AG09319 (cell line): Measurements from ENCODE around the gene CYP46A1.

ENCODE experiments used
- DNase-seq: peaks from one replicate; pipeline ENCODE4 v3.0.0-alpha.2; 2010; ENCODE audit warnings: low read depth; ENCODE audit errors: extremely low read depth
- TF ChIP-seq, protein P1 (sequence below): IDR thresholded peaks from 2 replicates; pipeline ENCODE4 v1.5.1; 2011; ENCODE audit warnings: low read depth, mild to moderate bottlenecking, inconsistent platforms, low read length, moderate library complexity

The CYP46A1 gene

GRCh38 chr14:99644723-99645544, 39.2 kb upstream of the CYP46A1 start, which contains the start of gene HHIPL1:
Gene HHIPL1 (plus strand): TSS chr14:99645129. CDS start chr14:99645208, 79 bp downstream.
- DNase-seq, result no peak
- TF ChIP-seq, protein P1, sequence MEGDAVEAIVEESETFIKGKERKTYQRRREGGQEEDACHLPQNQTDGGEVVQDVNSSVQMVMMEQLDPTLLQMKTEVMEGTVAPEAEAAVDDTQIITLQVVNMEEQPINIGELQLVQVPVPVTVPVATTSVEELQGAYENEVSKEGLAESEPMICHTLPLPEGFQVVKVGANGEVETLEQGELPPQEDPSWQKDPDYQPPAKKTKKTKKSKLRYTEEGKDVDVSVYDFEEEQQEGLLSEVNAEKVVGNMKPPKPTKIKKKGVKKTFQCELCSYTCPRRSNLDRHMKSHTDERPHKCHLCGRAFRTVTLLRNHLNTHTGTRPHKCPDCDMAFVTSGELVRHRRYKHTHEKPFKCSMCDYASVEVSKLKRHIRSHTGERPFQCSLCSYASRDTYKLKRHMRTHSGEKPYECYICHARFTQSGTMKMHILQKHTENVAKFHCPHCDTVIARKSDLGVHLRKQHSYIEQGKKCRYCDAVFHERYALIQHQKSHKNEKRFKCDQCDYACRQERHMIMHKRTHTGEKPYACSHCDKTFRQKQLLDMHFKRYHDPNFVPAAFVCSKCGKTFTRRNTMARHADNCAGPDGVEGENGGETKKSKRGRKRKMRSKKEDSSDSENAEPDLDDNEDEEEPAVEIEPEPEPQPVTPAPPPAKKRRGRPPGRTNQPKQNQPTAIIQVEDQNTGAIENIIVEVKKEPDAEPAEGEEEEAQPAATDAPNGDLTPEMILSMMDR, result no peak

GRCh38 chr14:99645545-99646505, 38.3 kb upstream of the CYP46A1 start:
- TF ChIP-seq, protein P1, result no peak
- no peak for DNase-seq

DNA sequence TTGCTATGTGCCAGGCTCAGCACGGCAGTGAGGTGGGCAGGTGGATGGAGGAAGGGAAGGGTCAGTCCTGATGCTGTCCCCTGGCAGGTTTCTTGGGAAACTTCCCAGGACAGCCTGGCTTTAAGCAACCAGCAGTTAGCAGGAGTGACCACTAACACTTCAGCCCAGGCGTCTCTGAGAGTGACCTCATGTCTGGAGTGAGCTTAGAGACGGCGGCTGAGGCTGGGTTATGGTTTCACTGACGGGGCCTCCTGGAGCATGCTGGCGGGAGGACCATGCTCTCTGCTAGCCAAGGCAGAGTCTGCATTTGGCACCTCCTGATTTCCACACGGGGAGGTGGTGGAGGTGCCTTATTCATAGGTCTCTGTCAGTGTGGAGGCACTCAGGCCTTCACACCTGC, 36.7 kb upstream of the CYP46A1 start:
- no peak for DNase-seq
- TF ChIP-seq, protein P1, result no peak

GRCh38 chr14:99648027-99648784, 35.9 kb upstream of the CYP46A1 start:
- TF ChIP-seq, protein P1, result no peak
- no peak for DNase-seq

- TF ChIP-seq, protein P1, result no peak
- no peak for DNase-seq
These were observed 34.9 kb upstream of the CYP46A1 start for GRCh38 chr14:99649219-99649618.

DNA sequence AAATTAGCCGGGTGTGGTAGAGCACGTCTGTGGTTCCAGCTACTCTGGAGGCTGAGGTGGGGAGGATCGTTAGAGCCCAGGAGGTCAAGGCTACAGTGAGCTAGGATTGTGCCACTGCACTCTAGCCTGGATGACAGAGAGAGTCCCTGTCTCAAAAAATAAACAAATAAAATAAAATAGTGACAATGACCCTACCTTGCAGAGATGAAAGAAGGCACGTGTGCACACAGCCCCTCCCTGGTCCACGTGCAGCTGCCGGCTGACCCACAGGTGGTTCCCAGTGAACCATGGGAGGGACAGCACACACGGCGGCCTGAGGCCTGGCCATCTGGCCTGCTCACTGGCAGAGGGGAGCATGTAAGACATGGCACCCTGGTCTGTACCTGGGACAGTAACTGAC, 34.5 kb upstream of the CYP46A1 start:
- DNase-seq, result no peak
- TF ChIP-seq, protein P1, result no peak
